GM21529 (cell line): ENCODE results near the gene RUVBL2.
A peak's percentile ranks its signal among the peaks of the same experiment; 100 is the strongest.

ENCODE experiments used
- ATAC-seq: cut with Tn5 transposase; IDR thresholded peaks from one replicate; pipeline ENCODE4 v1.9.1; 2021; ENCODE audit not compliant: unreplicated experiment

The RUVBL2 gene

GRCh38 chr19:48993175-48994034 is at the start of gene RUVBL2, which contains the start of gene GYS1:
RUVBL2 (plus strand) TSS chr19:48993887; CDS start chr19:48993912, 25 bp downstream.
GYS1 (minus strand) TSS chr19:48993309; CDS start chr19:48993112, 197 bp downstream.
- ATAC-seq = peak; percentile 86

GRCh38 chr19:48945415-48945814 is 48.3 kb upstream of the RUVBL2 start:
- ATAC-seq = no peak

- ATAC-seq = no peak
These were observed 47.9 kb upstream of the RUVBL2 start for GRCh38 chr19:48945817-48946216.

GRCh38 chr19:48946463-48947257 is 47.0 kb upstream of the RUVBL2 start:
- ATAC-seq = no peak

- ATAC-seq = no peak
These were observed 46.5 kb upstream of the RUVBL2 start for GRCh38 chr19:48947258-48947542.

- ATAC-seq = no peak
These were observed 43.5 kb upstream of the RUVBL2 start for GRCh38 chr19:48950159-48950558.

- no peak for ATAC-seq
These were observed 42.7 kb upstream of the RUVBL2 start for GRCh38 chr19:48950830-48951519.

GRCh38 chr19:48953141-48953540 is 40.5 kb upstream of the RUVBL2 start:
- no peak for ATAC-seq

- ATAC-seq = no peak
These were observed 39.6 kb upstream of the RUVBL2 start for GRCh38 chr19:48953990-48954594.

- peak; percentile 82 for ATAC-seq
These were observed 38.9 kb upstream of the RUVBL2 start, which contains the start of gene BAX for GRCh38 chr19:48954595-48955307. BAX (plus strand) TSS chr19:48954875; CDS start chr19:48954929, 54 bp downstream.

GRCh38 chr19:48955308-48955958 is 38.3 kb upstream of the RUVBL2 start:
- ATAC-seq = no peak

- ATAC-seq = no peak
These were observed 35.7 kb upstream of the RUVBL2 start for GRCh38 chr19:48958006-48958405.

GRCh38 chr19:48959341-48960239 is 34.1 kb upstream of the RUVBL2 start:
- ATAC-seq = no peak

- no peak for ATAC-seq
These were observed 32.5 kb upstream of the RUVBL2 start for GRCh38 chr19:48961051-48961649.

GRCh38 chr19:48961673-48962028 is 32.0 kb upstream of the RUVBL2 start:
- no peak for ATAC-seq

- peak; percentile 44 for ATAC-seq
These were observed 31.4 kb upstream of the RUVBL2 start for GRCh38 chr19:48962029-48962848.

- no peak for ATAC-seq
These were observed 30.9 kb upstream of the RUVBL2 start for GRCh38 chr19:48962849-48963165.
